NT2/D1 (cell line): ENCODE measurements around the gene IQSEC1.

Experiments used
- YY1 ChIP-seq: IDR thresholded peaks from 2 replicates; pipeline ENCODE4 v1.6.1; 2011; ENCODE audit not compliant: insufficient read length, insufficient read depth
- ZNF274 ChIP-seq: IDR thresholded peaks from 2 replicates; pipeline ENCODE4 v1.6.1; 2011; ENCODE audit warnings: mild to moderate bottlenecking, low read depth, low read length

- no peak for TF ChIP-seq YY1
- no peak for TF ChIP-seq ZNF274
These were observed 56.4 kb downstream of the IQSEC1 start for GRCh38 chr3:13016721-13017255.
